HFF-Myc (cell line): ENCODE measurements around the gene ERG28.

Source experiments
- DNase-seq: peaks from one replicate; pipeline ENCODE4 v3.0.0-alpha.2; 2011; ENCODE audit warnings: low read depth; ENCODE audit errors: extremely low read depth
- H3K4me3 ChIP-seq: replicated peaks from 2 replicates; pipeline ENCODE4 v1.5.1; 2011; ENCODE audit warnings: low read depth, mild to moderate bottlenecking, control low read depth, low read length
- TF ChIP-seq, protein P1 (sequence below): IDR thresholded peaks from 2 replicates; pipeline ENCODE4 v1.5.1; 2012; ENCODE audit warnings: mild to moderate bottlenecking, low read depth, low read length, control low read depth; ENCODE audit errors: missing control alignments

Gene ERG28

GRCh38 chr14:75615200-75615599 lies 45.5 kb downstream of the ERG28 start:
- TF ChIP-seq, protein P1, sequence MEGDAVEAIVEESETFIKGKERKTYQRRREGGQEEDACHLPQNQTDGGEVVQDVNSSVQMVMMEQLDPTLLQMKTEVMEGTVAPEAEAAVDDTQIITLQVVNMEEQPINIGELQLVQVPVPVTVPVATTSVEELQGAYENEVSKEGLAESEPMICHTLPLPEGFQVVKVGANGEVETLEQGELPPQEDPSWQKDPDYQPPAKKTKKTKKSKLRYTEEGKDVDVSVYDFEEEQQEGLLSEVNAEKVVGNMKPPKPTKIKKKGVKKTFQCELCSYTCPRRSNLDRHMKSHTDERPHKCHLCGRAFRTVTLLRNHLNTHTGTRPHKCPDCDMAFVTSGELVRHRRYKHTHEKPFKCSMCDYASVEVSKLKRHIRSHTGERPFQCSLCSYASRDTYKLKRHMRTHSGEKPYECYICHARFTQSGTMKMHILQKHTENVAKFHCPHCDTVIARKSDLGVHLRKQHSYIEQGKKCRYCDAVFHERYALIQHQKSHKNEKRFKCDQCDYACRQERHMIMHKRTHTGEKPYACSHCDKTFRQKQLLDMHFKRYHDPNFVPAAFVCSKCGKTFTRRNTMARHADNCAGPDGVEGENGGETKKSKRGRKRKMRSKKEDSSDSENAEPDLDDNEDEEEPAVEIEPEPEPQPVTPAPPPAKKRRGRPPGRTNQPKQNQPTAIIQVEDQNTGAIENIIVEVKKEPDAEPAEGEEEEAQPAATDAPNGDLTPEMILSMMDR: no peak
- no peak overlapping the region for H3K4me3 ChIP-seq
- no peak for DNase-seq

- no peak for DNase-seq
- H3K4me3 ChIP-seq: no peak overlapping the region
- TF ChIP-seq, protein P1: no peak
These were observed 46.5 kb downstream of the ERG28 start for GRCh38 chr14:75614179-75614578.

DNA sequence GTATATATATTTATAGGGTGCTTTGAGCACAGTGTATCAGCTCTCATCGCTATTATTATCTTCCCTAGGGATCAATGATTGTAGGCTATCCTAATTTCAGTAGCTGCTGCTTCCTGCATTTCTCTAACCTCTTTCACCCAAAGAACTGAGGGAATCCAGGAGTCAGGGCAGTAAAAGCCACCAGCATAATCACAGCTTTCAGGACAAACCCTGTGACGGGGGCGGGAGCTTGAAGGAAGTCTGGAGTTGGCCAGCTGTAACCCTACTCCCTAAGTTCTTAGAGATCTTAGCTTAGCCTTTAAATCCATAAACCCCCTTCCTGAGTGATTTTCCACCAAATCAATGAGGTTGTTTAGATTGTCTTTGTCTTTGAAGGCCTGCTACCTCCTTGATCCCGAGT lies 48.5 kb downstream of the ERG28 start:
- no peak overlapping the region for H3K4me3 ChIP-seq
- TF ChIP-seq, protein P1: no peak
- no peak for DNase-seq

GRCh38 chr14:75610834-75611233 lies 49.8 kb downstream of the ERG28 start:
- TF ChIP-seq, protein P1: no peak
- DNase-seq: no peak
- H3K4me3 ChIP-seq: no peak overlapping the region

DNA sequence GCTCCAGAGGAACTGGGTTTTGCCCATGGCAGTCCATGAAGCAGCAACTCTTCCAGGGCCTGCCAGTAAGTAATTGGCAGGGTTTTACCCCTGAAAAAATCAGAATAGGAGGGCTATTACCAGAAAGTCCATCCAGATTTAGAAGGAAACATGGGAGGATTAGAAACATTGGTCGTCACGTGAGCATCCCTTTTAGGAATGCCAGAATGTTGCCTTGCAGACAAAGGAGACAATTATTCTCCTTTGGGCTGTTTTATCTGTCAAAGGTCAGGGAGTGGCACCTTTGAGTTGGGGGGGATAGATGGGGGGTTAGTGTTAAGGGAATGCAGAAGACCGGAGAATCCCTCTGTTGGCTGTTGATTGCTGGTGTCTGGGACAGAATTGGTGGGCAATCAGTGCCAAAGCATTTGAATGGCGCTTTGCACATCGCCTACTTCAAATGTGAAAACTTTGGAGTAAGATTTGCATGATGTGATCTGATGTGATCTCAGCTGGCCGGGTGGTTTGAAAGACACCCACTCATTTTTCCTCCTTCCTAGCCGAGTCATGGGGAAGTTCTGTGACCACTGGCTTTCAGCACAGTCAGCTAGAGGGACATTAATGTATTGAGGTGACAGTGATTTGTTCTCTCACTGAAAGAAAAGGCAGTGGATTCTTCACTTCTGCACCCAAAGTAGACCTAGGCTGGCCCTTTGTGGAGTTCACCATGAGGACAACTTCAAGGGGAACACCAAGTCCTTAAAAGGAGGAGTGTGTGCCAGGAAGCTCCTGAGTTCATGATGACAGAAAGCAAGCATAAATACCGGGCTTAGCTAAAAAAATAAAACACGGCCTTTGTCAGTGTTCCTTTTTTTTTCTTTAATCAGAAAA lies 50.8 kb downstream of the ERG28 start:
- TF ChIP-seq, protein P1: no peak
- no peak for DNase-seq
- no peak overlapping the region for H3K4me3 ChIP-seq

DNA sequence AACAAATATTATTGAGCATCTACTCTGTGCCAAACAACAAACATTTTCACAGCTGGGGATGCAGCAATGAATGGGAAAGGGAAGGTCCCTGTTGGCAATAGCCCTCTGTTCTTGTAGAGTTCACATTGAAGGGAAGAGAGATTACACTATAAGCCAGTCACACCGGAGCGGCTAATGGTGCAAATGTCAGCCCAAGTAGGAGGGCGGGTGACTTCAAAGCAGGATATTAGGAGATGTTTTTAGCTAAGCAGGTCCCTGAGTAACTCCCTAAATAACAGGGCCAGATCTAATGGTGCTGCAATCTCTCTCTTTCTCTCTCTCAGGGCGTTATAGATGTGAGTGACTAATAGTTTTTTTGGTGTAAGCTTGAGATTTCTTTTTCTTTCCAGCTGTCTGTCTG lies 51.6 kb downstream of the ERG28 start:
- no peak for DNase-seq
- TF ChIP-seq, protein P1: no peak
- H3K4me3 ChIP-seq: no peak overlapping the region
